ENCODE results near the gene HLA-B.

Gene HLA-B

DNA sequence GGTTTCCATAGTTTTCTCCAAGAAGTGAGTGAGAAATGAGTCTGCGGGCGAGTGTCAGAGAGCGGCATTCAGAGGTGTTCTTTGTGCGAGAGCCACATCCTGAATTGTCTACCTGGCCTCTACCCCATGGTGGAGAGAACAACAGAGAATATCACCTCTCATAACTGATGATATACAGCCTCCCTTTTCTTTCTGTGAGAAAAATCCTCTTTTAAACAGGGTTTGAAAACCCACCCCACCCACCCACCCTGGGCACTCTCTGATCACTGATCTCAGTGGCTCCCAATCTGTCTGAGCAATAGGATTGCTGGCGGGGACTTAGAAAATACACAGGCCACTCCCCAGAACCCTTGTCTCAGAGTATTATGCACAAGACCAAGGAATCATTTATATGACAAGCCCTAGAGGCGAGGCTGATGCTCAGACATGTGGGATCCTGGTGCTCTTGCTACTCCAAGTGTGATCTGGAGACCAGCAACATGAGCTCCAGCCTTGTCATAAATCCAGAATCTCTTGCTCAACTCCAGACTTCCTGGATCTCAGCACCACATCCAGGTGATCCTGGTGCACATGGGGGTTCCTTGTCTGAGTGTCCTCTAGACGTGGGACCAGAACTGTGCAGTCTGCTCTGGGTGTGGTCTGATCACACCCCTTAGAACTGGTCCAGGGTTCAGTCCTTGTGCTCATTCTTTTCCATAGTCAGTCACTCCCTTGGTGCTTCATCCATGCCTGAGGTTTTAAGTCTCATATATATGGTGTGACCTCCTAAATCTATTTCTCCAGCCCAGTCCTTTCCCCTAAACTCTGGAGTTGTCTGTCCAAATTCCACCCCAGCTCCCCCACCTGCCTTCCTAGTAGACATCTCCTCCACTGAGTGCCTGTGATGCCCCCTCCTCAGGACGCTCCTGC lies 5.3 kb downstream of the HLA-B start:
- no peak for DNase-seq

- DNase-seq, result no peak
These were observed 6.0 kb downstream of the HLA-B start for GRCh38 chr6:31351033-31351380.

- DNase-seq, result no peak
These were observed 6.6 kb downstream of the HLA-B start for GRCh38 chr6:31350196-31351032.

DNA sequence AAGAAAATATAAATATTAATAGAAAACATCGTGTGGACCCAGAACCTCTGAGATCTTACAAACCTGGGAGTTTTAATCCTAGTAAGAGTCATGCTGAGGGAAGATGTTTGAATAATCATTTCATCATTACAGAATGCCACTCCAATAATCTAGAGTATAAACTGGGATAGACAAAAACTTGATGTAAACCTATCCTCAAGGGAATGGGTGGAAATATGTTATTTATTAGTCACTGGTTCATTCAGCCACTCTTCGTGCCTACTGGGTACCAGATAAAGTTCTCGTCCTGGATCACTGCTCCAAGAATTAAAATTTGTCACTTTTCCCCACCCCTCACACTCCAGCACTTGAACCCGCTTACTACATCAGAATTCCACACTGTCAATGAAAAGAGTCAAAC lies 7.7 kb downstream of the HLA-B start:
- no peak for DNase-seq

DNA sequence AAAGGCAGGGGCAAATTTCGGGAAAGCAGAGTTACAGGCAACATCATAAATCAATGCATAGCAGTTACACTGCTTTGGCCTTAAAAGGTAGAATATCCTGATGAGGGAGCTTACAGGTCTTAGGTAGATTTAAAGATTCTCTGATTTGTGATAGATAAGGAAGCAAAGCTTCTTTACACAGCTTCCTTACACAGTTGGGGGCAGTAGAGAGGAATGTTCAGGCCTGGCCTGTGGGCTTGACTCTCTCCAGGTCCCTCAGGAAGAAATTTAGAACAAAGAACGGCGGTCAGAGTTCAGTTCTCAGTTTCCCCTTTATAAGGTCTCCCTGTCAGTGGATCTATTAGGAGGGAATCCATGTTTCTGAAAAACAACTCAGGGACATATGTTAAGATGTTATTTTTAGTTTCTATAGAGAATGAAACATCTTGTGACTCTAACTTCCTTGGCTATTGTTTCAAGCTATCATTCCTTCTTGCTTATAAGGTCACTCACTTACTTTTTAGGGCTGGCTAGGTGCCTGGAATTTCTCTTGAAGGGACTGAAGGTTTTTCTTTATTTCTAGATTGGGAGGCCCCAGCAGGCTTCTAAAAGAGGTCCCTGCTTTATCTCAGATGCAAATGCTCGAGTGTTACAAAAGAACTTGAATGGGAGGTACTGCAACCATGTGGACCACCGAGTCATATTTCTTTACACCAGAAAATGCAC lies 11.8 kb downstream of the HLA-B start:
- DNase-seq, result no peak

- no peak for DNase-seq
These were observed 16.8 kb downstream of the HLA-B start for GRCh38 chr6:31340228-31340627.

DNA sequence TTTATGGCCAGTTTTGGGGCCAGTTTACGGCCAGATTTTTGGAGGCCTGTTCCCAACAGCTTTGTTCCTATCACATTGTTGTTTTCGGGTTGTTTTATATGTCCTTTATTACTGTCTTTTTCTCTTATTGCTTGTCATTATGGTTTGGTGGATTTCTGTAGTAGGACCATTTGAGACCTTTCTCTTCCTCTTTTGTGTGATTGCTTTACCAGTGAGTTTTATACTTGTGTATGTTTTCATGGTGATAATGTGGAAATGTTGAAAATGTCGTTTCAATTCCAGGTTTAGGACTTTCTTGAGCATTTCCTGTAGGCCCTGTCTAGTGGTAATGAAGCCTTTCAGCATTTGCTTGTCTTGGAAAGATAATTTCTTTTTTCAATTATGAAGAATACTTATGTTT lies 17.8 kb downstream of the HLA-B start:
- no peak for DNase-seq

- DNase-seq, result no peak
These were observed 20.0 kb downstream of the HLA-B start for GRCh38 chr6:31336896-31337496.

GRCh38 chr6:31332637-31333602 lies 24.1 kb downstream of the HLA-B start:
- no peak for DNase-seq

DNA sequence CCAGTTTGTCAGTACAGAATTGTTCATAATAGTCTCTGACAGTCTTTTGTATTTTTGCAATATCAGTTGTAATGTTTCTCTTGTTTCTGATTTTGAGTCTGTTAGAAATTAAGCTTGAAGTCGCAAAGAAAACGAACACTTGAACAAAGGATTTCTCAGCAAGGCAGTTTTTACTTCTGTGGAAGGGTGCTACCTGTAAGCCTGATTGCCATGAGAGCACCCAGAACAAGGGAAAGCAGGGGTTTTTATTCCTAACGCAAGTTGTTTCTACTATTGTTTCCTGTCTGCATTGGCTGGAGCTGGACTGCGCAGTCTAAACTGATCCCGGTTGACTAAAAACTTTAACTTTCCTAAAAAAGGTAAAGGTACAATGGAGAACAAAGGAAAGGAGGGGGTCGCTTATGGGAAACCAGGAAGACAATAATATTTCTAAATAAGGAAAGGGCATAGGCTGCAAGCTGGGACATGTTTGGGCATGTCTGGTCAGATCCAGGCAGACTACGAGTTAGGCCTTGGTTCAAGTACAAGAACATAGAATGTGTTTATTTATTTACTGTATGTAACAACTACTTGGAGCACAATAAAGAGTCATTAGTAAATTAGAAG lies 28.5 kb downstream of the HLA-B start:
- DNase-seq, result no peak

DNA sequence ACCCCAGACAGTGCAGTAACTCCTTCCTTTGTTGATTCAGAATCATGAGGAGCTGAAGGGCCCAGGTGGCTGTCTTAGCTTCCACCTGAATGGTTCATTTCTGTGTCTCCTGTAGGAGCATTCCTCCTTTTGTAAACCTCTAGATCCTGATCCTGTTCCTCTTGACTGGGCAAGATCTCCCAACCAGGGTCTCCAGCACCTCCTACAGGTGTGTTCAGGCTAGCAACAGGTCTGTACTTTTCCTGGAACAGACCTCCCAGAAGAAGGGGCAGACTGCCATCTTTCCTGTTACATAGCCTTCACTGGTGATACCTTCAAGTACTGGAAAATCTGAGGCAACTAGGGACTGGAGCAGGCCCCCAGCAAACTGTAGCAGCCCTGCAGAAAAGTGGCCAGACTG lies 35.2 kb downstream of the HLA-B start:
- DNase-seq, result no peak

DNA sequence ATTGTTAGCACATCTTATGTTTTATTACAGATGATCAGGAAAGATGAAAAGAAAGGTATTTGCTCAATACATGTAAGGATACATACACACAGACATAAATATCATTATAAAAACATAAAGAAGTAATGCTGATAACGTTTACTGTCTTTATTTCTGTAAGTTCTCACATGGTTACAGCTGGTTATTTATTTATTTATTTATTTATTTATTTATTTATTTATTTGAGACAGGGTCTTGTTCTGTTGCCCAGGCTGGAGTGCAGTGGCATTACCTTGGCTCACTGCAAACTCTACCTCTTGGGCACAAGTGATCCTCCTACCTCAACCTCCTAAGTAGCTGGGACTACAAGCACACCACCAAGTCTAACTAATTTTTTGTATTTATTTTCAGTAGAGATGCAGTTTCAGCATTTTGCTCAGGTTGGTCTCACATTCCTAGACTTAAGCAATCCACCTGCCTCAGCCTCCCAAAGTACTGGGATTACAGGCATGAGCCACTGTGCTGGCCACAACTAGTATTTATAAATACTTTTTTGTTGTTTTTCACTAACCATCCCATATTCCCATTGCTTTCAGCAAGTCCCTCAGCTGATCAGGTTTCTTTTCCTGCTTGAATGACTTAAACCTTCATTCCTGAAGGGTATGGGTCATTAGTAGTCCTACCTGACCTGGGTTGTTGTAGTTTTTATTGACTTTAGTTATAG lies 35.8 kb downstream of the HLA-B start:
- no peak for DNase-seq

- DNase-seq, result no peak
These were observed 39.9 kb downstream of the HLA-B start for GRCh38 chr6:31317036-31317435.

DNA sequence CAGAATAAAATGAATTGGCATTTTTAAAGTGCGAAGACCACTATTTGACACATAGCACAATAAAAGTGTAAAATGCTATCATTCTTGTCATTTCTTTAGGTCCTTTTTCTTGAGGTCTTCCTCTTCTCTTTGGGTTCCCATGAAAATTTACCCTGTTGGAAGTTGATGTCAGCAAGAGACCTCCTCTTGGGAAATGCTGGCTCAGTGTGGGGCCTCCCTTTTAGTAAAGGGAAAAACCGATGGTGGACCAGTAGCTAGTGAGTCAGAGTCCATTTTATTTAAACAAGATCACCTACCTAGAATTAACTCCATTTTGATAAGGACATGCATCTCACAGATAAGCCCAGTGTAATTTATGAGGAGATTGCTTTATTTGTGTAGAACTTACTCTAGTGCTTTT lies 47.3 kb downstream of the HLA-B start:
- no peak for DNase-seq

- peak; percentile 31 for DNase-seq
These were observed 48.2 kb downstream of the HLA-B start for GRCh38 chr6:31308845-31309175.

GRCh38 chr6:31308050-31308844 lies 48.7 kb downstream of the HLA-B start:
- DNase-seq, result peak; percentile 74

GRCh38 chr6:31307669-31308049 lies 49.3 kb downstream of the HLA-B start:
- DNase-seq, result no peak

DNA sequence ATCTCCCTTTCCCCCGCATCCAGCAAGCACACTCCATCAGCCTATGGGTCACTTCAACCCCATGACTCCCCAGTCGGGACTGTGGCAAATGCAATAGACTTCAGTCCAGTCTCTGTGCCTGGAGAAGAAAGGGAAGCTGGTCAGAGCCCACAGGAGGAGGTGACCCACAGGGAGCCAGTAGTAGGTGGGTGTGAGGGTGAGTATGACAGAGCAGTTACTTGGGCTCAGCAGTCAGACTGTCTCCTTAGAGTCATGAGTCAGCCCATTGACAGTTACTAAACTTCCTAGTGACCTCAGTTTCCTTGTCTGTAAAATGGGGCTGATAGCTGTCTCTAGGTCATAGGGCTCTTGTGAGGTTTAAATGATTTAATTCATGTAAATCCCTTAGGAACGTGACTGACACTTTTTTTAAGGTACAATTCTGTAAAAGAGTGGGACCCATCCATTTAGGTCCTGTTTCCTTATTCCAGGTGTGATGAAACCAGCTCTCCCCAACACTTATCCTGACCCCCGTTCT lies 51.2 kb downstream of the HLA-B start:
- no peak for DNase-seq

DNA sequence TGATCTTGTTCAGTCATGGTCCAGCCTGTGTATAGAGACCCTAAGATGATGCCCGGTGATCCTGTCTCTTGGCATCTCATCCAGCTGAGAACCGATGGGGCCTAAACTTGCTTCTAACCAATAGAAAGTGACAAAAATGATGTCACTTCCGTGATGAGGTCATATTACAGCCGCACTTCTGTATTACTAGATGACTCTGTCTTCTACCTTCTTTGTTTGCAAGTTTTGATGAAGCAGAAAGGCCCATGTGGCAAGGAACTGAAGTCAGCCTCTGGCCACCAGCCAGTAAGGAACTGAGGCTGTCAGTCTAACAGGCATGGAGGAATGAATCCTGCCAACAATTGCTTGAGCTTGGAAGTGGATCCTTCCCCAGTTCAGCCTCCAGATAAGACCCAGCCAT lies 52.3 kb downstream of the HLA-B start:
- no peak for DNase-seq

Measured in activated CD4-positive, CD25-positive, alpha-beta regulatory T cell treated with anti-CD3 and anti-CD28 coated beads, Interleukin-2, amount 50 U/mL, for 72 hours (primary cell).